ENCODE results near the gene MBOAT7.
A peak's percentile ranks its signal among the peaks of the same experiment; 100 is the strongest.
"Not testable (repeated sequence)": the region's sequence is repeated elsewhere in the genome, so short reads cannot be mapped to it uniquely, and the experiment has no call there.

Gene MBOAT7

DNA sequence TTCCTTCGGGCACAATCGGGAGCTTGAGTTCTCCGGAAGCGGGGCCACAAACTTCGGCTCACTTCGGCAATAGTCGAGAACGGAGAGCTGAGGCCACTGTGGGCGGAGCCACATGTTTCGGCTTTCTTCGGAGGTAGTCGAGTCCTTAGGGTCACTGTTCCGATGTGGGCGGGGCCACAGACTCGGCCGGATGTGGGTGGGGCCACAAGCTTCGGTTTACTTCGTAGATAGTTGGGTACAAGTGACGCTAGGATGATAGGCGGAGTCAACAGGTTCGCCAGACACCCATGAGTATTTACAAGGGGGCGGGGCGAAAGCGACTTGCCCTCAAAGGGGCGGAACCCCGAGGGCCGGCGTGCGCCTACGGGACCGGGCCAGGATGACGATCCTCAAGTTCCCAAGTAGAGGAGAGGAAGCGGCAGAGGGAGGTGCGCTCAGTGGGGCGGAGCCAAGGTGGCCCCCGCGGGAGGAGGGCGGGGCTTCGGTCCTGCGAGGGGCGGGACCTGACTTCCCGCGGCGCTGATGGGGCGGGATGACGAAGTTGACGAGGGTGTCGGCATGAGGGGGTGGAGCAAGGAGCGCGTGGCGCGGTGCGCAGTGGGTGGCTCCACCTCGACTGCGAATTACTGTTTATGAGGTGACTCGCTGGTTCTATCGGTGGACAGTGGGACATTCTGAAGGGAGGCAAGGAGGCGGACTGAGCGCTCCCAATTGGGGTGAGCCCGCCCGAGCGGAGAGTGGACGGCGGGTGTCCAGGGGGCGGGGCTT lies 539 bp upstream of the MBOAT7 start:
- peak; percentile 100 for DNase-seq (ENCODE audit: low spot score)

DNA sequence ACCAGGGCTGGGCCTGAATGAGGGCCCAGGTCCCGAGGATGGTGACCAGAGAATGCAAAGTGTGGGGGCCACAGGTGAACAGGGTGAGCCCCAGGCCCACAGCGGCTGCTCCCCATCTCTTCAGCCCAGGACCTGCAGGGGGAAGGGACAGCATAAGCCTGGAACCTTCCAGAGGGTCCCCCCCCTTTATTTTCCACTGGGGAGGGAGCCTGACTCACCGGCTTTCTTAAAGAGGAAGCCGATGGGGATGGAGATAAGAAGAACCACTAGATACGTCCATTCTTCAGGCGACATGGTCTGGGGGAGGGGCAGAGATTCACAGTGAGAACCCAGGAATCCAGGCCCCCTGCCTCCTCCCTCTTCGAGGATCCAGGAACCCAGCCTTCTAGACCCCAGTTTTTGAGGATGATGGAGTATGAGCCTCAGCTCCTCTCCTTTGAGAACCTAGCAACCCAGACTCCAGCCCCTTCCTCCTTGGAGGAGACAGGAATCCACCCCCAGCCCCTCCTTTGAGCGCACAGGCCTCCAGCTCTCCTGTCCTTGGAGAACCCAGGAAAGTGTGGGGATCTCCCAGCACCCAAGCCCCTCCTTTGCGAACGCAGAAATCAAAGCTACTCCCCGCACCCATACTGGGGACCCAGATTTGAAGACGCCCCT lies 1.0 kb downstream of the MBOAT7 start:
- DNase-seq (ENCODE audit: low spot score), result peak; percentile 69

DNA sequence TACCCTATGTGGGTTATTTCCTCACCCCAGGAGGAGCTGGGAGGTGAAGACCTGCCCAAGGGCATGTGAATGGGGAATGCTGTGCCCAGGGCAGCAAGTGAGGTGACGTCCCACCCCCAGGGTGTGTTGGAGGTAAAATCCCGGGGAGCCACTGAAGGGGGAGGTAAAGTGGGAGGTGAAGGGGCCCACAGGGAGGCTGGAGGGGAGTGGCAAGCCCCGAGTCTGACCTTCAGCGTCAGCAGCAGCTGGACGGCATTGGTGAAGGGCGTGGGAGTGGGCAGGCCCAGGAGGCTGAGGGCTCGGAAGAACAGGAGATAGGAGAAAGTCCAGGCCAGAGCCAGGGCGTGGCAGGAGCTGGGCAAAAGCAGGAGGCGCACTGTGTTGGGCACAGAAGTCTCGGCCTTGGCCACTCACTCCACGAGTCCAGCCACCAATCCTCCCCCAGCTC lies 2.4 kb downstream of the MBOAT7 start:
- DNase-seq (ENCODE audit: low spot score), result no peak

DNA sequence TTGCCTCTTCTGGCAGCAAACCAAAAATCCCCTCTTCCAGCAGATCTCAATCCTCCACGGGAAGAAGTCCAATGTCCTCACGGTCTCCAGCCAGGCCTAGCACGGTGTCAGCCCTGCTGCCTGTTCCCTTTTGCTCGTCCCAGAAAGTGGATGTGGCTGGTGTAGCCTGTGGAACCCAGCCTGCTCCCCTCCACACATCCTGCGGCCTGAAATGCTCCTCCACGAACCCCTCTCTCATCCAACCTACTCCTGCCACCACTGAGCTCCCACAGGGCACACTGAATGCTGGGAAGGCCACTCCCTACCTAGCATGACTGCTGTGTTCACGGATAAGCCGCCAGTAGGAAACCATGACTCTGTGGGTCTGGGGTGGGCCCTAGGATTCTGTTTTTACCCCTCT lies 3.0 kb downstream of the MBOAT7 start:
- no peak for DNase-seq (ENCODE audit: low spot score)

DNA sequence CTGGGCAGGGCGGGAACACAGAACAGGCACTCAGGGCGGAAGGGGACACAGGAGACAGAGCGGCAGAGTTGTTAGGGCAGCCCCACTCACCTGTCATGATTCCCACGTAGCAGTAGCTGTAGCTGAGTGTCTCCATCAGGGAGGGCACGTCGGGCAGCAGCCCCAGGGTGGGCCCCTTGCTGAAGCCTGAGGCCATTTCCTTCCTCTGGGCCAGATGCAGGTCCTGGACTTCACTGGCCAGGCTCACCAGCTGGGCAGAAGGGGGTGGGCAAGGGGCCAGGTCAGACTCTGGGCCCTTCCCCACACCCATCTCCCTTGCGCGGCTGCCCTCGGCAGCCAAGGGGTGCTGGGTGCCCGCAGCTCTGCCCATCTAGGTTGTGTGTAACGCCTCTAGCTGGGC lies 5.9 kb downstream of the MBOAT7 start:
- no peak for DNase-seq (ENCODE audit: low spot score)

DNA sequence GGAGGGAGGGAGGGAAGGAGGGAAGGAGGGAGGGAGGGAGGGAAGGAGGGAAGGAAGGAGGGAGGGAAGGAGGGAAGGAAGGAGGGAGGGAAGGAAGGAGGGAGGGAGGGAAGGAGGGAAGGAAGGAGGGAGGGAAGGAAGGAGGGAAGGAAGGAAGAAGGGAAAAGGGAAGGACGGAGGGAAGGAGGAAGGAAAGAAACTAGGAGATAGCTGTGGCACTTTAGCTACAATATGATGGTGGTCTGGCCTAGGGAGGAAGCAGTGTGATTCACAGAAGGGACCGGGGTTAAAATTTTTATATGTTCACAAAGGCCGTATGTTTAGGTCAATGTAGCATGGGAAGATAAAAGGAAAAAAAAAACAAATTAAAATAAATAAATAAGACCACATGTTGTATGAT lies 7.5 kb downstream of the MBOAT7 start:
- DNase-seq (ENCODE audit: low spot score), result not testable (repeated sequence)

DNA sequence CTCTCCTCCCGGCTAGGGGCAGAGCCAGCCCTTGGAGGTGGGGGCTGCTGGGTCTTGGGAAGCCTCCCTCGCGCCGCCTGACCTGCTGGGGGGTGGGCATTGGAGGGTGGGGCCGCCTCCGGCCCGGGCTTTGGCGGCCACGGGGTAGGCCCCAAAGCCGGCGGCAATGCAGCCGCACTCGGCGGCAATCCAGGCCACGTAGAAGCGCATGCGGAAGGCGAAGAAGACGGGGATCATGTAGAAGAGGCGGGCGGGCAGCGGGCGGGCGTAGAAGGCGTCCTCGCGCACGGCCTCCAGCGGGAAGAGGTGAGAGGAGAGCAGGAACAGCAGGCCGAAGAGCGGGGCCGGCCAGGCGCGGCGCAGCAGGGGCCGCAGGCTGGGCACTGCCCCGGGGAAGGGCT lies 8.7 kb downstream of the MBOAT7 start:
- DNase-seq (ENCODE audit: low spot score), result no peak

DNA sequence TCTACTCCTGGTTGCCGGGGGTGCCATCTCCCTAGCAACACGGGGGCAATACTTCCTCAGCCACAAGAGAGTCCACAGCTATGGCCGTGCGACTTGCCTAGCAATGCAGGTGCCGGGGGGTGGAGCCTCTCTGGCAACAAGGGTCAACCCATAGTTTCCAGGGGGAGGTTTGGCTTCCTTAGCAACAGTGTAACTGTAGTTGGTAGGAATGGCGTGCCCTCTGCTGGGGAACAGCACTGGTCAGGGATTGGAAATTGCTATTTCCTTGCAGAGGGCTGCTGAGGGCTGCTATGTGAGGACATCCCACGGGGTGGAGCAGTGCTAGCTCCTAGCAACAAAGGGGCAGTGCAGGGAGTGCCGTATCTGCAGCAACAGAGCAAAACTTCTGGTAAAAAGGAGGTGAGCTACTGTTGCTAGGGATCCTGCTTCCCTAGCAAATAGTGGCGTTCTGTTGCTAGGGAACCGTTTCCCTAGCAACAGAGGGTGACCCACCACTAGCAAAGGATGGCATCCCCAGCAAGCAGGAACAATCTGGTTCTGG lies 9.4 kb downstream of the MBOAT7 start:
- no peak for DNase-seq (ENCODE audit: low spot score)

DNA sequence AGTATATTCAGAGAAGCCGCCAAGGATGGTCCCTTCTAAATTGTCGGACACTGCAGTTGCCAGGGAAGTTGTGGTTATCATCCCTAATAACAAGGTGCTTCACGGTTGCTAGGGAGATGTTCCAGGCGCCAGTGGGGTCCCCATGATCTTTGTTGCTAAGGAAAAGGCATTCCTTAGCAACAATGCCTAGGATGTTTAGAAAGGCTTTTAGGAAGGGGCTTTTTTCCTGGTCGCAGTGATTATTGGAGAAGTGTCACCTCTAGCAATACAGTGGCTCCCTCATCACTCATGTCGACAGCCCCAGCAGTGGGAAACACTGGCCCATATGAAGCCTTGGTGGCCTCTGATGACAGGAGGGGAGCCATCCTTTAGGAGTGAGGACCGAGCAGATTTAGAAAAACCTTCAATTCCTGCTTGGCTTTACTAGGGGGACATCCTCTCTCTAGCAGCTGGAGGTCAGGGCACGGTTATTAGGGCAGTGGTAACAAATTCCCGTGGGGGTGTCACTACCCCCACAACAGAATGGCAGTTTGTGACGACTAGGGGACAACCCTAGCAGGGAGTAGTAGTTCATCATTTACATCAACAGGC lies 10.0 kb downstream of the MBOAT7 start:
- no peak for DNase-seq (ENCODE audit: low spot score)

DNA sequence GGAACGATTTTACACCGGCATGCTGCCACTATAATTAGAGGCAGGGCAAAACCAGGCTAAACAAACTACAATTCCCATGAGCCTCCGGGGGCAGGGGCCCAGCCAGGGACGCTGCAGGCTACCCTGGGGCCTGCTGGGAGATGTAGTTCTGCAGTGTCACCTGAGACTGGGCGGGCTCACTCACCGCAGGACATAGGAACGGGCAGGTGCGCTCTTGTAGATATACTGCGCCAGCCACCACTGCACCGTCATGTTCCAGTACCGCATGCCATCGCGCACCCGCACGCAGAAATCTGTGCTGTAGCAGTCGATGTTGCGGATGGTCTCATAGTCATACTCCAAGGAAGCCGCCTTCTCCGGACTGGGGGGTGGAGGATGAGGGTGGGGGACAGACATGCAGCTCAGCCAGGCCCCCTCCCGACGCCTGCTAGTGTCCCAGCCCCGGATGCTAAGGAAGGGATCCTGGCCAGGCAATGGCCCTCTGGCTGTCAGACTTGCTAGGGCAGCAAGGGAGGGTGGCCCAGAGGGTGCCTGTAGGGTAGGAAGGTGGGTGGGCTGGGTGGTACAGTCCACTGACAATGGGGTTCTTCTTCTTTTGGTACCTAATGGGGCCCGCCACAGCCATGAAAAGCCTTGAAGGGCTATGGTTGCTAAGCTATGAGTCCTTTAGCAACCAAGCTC lies 10.7 kb downstream of the MBOAT7 start:
- no peak for DNase-seq (ENCODE audit: low spot score)

DNA sequence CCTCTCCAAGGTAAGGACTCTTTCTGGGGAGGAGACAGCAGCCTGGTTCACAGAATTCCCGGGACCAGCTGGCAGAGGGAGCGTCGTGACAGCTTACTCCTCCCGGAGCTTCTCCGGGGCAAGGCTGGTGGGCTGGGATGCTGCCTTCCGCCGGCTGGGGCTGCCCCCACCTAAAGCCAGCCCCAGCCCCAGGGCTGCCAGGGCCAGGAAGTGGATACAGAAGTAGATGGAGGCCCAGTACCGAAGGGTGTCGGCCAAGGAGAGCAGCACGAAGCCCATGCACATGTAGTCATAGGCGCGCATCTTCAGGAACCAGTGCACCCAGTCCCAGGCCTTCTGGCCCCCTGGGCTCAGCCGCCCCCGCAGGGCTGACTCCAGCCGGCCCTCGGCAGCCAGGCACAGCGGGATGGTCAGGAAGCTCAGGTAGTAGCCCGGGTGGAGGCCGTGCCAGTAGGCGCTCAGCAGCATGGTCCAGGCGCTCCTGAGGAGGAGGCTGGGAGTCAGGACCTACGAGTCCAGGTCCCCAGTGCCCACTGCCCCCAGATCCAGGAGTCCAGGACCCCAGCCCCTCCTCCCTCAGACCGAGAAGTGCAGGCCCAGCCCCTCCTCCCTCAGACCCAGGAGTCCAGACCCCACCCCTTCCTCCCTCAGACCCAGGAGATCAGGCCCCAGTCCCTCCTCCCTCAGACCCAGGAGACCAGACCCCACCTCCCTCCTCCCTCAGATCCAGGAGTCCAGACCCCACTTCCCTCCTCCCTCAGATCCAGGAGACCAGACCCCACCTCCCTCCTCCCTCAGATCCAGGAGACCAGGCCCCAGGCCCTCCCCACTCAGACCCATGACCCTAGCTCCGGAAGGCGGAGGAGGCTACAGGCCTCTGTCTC lies 15.2 kb downstream of the MBOAT7 start:
- DNase-seq (ENCODE audit: low spot score), result no peak

DNA sequence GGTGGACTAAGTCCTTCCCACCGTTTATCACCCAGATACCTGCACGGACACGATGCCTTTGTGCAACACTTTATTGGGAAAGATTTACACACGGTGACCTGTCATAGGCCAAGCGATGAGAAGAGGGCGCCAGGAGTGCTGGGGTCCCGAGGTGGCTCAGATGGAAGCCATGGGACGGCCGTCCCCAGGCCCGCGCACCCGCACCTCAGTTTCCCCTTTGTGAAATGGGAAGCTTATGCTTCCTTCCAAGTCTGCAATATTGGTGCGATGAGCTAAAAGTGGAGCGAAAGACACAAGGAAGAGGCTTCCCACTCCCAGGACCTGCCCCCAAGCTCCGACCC lies 16.1 kb downstream of the MBOAT7 start:
- no peak for DNase-seq (ENCODE audit: low spot score)

DNA sequence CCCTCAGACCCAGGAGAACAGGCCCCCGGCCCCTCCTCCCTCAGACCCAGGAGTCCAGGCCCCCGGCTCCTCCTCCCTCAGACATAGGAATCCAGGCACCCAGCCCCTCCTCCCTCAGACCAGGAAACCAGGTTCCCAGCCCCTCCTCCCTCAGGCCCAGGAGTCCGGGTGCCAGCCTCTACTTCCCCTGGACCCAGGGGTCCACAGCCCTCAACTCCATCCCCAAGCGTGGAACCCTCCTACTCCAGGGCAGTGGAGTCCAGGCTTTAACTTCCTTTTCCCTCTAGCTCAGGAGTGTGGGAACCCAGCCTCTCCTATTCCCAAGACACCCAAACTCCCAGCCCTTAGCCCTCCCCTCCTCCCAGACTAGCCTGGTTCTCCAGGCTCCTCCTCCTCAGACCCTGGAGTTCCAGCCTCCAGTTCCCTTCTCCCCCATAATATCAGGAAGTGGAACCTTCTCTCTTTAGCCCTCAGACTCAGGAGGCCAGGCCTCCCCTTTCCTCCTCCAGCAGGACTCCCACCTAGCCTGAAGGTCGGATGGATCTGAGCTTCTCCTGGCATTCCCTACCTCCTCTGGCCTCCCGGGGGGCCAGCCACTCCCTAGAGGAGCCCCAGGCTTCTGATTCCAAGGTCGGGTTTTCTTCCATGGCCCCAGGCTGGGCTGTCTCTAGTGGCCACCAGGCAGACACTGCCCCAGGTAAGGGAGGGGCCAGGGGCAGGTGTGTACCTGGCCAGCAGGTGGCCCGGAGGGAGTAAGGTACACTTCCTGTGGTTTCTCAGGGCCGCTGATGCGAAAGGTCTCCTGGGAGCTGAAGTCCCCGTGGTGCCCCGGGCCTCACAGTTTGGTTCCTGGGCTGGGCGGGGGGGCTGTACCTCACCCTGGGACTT lies 16.7 kb downstream of the MBOAT7 start, which contains the start of gene TMC4:
TMC4 (minus strand) TSS at position 690 of the 888 bp plus-strand sequence; CDS start at position 647, 43 bp downstream.
- DNase-seq (ENCODE audit: low spot score), result no peak

DNA sequence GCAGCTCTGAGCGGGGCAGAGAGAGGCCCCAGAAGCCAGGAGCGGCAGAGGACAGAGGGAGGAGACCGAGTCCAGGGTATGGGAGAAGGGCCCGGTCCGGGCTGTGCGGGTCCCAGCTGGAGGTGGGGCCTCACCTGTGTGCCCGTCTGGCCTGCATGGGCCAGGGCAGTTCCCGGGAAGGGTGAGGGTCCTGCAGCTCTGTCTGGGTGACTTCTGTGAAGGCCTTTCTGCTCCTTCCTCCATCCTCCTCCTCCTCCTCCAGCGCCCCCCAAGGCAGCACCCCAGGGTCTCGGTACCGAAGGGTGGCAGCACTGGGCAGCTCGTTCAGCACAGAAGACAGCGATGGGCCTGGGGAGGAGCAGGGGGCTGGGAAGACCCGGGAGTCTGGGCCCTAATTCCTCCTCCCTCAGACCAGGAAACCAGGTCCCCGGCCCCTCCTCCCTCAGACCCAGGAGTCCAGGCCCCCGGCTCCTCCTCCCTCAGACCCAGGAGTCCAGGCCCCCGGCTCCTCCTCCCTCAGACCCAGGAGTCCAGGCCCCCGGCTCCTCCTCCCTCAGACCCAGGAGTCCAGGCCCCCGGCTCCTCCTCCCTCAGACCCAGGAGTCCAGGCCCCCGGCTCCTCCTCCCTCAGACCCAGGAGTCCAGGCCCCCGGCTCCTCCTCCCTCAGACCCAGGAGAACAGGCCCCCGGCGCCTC lies 17.5 kb downstream of the MBOAT7 start:
- DNase-seq (ENCODE audit: low spot score), result not testable (repeated sequence)

DNA sequence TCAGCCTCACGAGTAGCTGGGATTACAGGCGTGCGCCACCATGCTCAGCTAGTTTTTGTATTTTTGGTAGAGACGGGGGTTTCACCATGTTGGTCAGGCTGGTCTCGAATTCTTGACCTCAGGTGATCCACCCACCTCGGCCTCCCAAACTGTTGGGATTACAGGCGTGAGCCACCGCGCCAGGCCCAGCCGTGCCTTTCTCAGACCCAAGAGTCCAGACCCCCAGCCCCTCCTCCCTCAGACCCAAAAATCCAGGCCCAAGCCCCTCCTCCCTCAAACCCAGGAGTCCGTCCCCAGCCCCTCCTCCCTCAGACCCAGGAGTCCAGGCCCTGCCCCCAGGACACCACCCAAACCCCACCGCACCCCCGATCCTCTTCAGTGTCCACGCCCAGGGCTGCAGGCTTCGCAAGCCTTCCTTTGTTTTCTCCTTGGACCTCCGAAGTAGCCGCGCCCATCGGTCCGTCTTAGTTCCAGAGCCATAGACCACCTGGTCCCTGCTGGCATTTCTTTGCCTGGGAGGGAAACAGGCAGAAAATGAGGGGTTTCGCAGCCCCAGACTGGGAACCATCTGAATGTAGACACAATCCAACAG lies 20.1 kb downstream of the MBOAT7 start:
- DNase-seq (ENCODE audit: low spot score), result no peak

DNA sequence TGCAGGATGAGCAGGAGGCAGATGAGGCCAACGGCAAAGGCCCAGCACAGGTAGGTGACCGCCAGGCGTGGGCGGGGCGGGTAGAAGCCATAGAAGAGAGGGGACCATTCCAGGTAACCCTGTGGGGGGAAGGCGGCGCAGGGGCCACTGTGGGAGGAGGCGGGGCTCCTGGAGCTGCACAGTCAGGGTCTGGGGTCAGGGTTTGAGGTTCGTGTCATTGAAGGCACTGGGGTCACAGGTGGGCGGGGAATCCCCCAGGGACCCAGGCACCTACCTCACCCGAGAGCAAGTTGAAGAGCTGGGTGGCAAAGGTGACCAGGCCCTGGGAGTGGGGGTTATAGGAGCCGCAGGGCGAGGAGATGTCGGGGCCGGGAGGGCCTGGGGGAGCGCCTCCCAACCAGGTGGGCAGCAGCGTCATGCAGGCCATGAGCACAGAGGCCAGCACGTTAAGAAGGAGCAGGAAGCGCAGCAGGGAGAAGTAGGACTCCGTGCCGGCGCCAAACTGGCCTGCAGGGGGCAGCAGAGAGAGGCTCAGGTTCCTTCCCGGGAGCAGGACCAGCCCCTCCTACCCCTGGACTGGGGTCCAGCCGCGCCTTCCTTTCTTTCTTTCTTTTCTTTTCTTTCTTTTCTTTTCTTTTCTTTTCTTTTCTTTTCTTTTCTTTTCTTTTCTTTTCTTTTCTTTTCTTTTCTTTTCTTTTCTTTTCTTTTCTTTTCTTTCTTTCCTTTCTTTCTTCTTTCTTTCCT lies 21.0 kb downstream of the MBOAT7 start:
- peak; percentile 88 for DNase-seq (ENCODE audit: low spot score)

DNA sequence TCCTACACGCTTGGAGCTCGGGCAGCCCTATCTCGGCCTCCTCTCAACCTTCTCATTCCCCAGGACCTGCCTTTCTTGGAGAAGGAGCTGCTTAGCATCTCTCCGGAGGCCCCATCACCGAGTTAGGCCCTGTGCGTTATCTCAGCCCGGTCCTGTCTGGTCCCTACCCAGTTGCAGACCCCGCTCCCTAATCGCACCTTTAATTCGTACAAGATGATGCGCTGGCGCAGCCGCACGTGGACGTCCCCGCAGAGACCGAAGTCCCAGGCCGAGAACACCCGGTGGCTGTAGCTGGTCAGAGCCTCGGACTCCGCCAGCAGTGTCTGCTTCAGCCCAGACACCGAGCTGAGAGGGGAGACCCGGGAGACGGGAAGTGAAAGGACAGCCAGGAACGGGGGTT lies 24.2 kb downstream of the MBOAT7 start:
- DNase-seq (ENCODE audit: low spot score), result no peak

DNA sequence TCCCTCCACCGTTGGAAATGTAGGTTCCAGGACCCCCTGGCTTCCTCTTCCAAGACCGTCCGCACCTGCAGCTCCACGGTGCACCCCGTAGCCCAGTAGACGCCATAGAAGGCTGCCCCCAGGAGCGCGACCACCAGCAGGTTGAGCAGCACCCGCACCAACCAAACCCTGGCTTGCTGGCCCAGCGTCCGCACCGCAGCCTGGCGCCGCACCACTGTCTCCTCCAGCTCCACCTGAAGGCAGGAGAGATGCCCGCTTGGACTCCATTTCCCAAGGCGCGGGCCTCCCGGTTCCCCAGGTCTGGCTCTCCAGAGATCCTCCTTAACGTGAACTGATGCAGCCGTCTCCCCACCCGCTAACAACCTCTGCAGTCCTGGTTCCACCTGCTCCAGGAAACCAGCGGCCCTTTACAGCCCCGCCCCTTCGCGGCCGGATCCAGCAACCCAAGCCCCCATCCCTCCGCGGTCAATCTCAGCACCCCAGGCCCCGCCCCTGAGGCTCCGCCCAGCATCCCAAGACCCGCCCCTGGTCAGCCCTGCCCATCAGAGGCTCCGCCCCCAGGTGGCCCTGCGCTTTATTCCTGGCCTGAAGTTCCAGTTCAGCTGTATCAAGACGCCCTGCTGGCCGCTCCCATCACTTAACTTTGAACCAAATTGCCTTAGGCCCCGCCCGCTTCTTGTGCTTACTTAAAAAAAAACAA lies 24.9 kb downstream of the MBOAT7 start:
- peak; percentile 79 for DNase-seq (ENCODE audit: low spot score)

Measured in activated CD4-positive, alpha-beta T cell treated with anti-CD3 and anti-CD28 coated beads, Interleukin-2, Interleukin-4, amounts not matched to agents 100 ng/mL and 50 ng/mL, durations not matched to agents 16 hours and 8 hours (primary cell).